HG03039 (cell line): ENCODE measurements around the gene TRAPPC1.

Experiments used
- ATAC-seq: cut with Tn5 transposase; IDR thresholded peaks from one replicate; pipeline ENCODE4 v1.9.1; 2021; ENCODE audit warnings: mild to moderate bottlenecking, moderate library complexity; ENCODE audit not compliant: unreplicated experiment

Gene TRAPPC1

DNA sequence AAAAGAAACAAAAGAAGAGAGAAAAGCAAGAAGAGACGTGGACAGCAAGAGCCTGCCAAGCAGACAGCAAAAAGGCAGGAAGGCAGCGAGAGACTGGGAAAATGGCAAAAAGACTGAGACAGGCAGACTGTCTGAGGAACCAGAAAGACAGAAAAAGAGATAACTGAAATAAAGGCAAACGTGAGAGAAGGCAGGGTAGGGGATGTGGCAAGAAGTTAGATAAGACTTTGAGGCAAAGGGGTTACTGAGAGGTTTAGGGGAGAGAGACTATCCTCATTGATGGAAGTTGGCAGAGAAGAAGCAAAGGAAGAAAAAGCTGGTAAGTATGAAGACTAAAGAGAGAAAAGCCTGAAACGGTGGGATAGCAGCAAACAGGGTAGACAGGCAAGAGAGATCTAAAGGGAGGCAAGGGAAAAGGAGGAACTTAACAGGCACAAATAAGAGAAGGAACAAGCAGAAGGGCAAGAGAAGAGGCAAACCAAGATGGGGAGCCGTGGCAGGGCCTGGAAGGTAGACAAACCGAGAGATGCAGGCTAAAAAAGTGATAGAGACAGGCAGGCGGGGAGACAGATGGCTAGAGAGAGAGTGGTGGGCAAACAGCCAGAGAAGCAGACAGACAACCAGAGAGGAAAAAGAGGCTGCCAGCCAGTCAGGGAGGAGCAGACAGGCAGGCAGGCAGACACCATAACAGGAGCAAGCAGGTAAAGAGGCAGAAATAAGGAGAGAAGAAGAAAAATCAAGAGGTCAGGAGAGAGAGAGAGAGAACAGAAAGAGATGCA is 50.3 kb downstream of the TRAPPC1 start:
- no peak for ATAC-seq
